Memory B cell (primary cell): Measurements from ENCODE around the gene TRIM28.
A peak's percentile ranks its signal among the peaks of the same experiment; 100 is the strongest.
"Not testable (repeated sequence)": the region's sequence is repeated elsewhere in the genome, so short reads cannot be mapped to it uniquely, and the experiment has no call there.

Experiments
- ATAC-seq: fragments of 150-1000 bp; cut with Tn5 transposase; 2 replicates; pipeline ENCODE4 v1.10.0; 2021; ENCODE audit warnings: low read depth, mild to moderate bottlenecking, moderate library complexity
- DNase-seq, 2 donors: peaks; one replicate each; pipeline ENCODE4 v3.0.0; 2022; ENCODE audit warnings: low spot score in 2 of 2
- H3K27ac Mint-ChIP-seq: one replicate; pipeline ENCODE4 v1.8.0; 2022; ENCODE audit warnings: mild to moderate bottlenecking, moderate library complexity, mixed read lengths
- H3K27me3 Mint-ChIP-seq: one replicate; pipeline ENCODE4 v1.8.0; 2022; ENCODE audit warnings: mixed read lengths
- H3K36me3 Mint-ChIP-seq: one replicate; pipeline ENCODE4 v1.8.0; 2022; ENCODE audit warnings: mild to moderate bottlenecking, mixed read lengths
- H3K4me1 Mint-ChIP-seq: one replicate; pipeline ENCODE4 v1.8.0; 2022; ENCODE audit warnings: mixed read lengths
- H3K4me3 Mint-ChIP-seq: one replicate; pipeline ENCODE4 v1.8.0; 2022; ENCODE audit warnings: mild to moderate bottlenecking, moderate library complexity, mixed read lengths
- H3K9me3 Mint-ChIP-seq: one replicate; pipeline ENCODE4 v1.8.0; 2022; ENCODE audit warnings: mixed read lengths

Gene TRIM28

DNA sequence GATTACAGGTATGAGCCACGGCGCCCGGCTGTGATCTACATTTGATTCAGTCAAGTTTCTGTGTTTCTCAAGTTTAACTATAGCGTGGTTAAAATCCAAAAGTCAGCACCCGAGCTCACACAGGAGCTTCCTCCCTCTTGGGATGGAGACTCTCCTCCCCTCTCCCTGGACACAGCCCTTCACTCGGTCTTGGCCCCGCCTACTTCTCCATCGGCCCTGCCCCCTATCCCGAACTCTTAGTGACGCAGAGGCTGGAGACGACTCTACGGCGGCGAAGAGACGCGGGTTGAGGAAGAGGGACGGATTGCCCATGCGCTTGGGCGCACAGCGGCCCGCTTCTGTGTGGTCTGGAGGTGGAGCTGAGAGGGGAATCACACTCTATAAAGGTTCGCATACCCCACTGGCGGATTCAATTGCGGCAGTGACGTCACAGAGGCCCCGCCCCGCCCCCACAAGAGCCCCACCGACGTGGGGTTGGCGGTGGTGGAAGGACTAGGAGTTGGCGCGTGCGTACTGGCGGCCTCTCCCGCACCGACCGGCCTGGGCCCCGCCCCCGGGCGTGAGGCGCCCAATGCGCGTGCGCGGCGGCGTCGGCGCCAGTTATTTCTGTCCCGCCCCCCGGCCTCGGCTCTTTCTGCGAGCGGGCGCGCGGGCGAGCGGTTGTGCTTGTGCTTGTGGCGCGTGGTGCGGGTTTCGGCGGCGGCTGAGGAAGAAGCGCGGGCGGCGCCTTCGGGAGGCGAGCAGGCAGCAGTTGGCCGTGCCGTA is at the start of gene TRIM28:
Gene TRIM28, plus strand, starts transcription at position 239 of the 765 bp plus-strand sequence. CDS start 694 bp downstream, outside the sequence.
- peak within 1 kb of the TSS; percentile 98 for H3K27ac Mint-ChIP-seq
- peaks cover 13% of the 10 kb centered on the region for H3K36me3 Mint-ChIP-seq
- peaks cover 26% of the 10 kb centered on the region for H3K4me1 Mint-ChIP-seq
- peak; percentile 99 to 100 for DNase-seq
- H3K9me3 Mint-ChIP-seq = no peaks in the 10 kb centered on the region
- peak; percentile 86 for ATAC-seq
- H3K27me3 Mint-ChIP-seq = peaks cover 28% of the 10 kb centered on the region
- peak within 1 kb of the TSS; percentile 90 for H3K4me3 Mint-ChIP-seq

DNA sequence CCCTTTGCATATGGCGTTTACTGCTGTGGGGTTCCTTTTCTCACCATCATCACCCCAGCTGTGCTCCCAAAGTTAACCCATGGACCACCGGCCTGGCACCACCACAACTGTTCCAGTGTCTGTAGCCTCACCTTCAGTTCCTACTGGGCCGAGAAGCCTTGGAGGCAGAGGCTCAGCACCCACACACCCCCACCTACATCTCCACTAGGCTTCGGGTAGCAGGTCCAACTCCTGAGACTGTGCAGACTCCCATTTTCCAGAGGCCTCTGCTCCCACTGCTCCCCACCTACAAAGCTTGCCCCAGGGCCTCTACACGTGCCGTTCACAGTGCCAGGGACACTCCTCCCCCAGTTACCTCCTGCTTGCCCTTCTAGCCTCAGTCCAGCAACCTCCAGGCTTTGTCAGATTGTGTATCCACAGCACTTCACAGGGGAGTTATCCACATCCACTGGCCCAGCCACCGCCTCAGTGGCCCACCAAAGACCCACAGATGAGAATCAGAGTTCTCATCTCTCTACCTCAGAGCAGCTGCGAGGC is 46.2 kb upstream of the TRIM28 start:
- H3K9me3 Mint-ChIP-seq = peaks cover 14% of the 10 kb centered on the region
- no peak overlapping the region for H3K27ac Mint-ChIP-seq
- H3K4me3 Mint-ChIP-seq = no peak overlapping the region
- H3K4me1 Mint-ChIP-seq = peaks cover 15% of the 10 kb centered on the region
- no peaks in the 10 kb centered on the region for H3K27me3 Mint-ChIP-seq
- peaks cover 3% of the 10 kb centered on the region for H3K36me3 Mint-ChIP-seq
- no peak for ATAC-seq
- no peak for DNase-seq

DNA sequence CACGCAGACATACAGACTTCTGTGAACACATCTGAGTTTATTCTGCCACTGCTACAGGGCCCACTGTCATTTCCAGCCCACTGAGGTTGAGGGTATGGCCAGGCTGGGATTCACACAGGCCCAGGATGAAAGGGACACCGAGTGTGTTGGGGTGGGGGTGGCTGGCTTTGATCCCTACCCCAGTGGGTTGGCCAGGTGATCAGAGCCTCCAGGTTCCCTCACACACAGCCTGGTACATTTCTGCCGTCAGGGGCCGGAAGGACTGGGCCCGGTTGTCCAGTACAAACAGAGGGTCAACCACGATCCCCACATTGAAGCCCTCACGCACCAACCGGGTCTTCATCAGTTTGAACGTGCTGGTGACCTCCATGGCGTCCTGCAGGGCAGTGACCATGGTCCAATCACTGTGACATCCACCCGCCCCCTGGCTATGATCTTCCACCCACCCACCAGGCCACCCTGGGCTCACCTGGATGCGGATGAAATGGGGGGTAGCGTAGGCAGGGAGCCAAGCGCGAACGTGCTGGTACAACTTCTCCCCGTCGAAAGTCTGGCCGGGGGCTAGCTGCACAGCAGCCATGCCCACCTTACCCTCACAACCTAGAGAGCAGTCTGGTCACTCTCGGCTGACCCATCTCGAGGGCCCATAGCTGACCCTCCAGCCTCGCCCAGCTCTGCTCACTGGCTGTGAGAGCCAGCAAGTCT is 45.4 kb upstream of the TRIM28 start:
- H3K4me1 Mint-ChIP-seq = peaks cover 15% of the 10 kb centered on the region
- no peaks in the 10 kb centered on the region for H3K27me3 Mint-ChIP-seq
- H3K4me3 Mint-ChIP-seq = peak overlapping the region; percentile 91
- peak overlapping the region; percentile 92 for H3K27ac Mint-ChIP-seq
- peaks cover 3% of the 10 kb centered on the region for H3K36me3 Mint-ChIP-seq
- H3K9me3 Mint-ChIP-seq = peaks cover 16% of the 10 kb centered on the region
- DNase-seq (no peak), ATAC-seq (no peak)

DNA sequence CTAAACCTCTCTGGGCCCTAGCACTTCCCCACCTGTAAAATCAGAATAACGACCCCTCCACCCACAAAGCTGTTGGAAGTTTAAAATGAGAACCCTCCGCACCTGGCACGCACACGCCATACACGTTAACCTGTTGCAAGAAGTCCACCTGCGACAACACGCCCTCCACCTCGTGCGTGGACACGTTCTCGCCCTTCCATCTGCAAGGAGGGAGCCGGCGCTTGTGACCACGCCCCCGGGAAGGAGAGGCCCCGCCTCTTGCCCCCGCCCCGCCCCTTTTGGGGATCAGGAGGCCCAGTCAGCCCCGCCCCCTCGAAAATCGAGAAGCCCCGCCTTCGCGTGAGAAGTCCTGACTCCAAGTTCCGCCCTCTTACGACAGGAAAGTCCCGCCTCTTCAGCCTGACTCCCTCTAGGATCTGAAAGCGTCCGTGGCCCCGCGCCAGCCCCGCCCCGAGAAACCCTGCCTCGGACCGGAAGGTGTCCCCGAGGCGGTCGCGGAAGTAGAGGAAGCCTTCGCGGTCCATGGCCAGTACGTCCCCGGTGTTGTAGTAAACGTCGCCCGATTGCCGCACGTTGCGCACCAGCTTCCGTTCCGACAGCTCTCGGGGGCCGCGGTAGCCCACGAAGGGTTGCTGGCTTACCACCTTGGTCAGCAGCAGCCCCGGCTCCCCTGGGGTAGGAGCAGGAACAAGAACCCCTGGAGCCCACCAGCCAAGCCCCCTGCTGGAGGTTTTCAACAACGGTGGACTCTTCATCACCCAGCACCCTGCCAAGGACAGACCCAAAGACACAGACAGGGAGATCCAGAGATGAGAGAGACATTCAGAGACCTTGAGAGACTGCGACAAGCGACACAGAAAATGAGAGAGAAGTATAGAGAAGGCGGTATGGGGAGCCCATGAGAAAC is 44.6 kb upstream of the TRIM28 start:
- Mint-ChIP-seq H3K27me3 (no peaks in the 10 kb centered on the region), H3K4me1 (peaks cover 15% of the 10 kb centered on the region), H3K9me3 (peaks cover 16% of the 10 kb centered on the region), H3K27ac (peak overlapping the region; percentile 92), H3K4me3 (peak overlapping the region; percentile 91), H3K36me3 (peaks cover 3% of the 10 kb centered on the region)
- ATAC-seq (peak; percentile 86), DNase-seq (peak; percentile 81 to 83)

DNA sequence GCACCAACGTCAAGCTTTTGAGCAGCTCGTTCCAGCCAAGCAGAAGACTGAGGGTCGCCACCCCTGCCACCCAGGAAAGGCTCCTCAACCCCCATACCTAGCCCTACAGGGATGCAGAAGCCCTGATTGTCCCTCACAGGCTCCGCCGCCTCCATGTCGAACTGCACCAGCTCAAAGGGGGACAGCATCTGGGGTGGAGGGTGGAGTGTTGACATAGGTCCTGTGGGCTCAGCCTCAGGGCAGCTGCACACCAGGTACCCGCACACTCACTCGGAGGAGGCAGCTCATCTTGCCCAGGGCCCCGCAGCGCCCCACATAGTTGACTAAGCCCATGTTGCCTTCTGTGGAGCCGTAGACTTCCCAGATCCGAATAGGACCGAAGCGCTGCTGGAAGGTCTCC is 43.6 kb upstream of the TRIM28 start:
- no peak overlapping the region for H3K4me3 Mint-ChIP-seq
- H3K27ac Mint-ChIP-seq = no peak overlapping the region
- peaks cover 3% of the 10 kb centered on the region for H3K36me3 Mint-ChIP-seq

DNA sequence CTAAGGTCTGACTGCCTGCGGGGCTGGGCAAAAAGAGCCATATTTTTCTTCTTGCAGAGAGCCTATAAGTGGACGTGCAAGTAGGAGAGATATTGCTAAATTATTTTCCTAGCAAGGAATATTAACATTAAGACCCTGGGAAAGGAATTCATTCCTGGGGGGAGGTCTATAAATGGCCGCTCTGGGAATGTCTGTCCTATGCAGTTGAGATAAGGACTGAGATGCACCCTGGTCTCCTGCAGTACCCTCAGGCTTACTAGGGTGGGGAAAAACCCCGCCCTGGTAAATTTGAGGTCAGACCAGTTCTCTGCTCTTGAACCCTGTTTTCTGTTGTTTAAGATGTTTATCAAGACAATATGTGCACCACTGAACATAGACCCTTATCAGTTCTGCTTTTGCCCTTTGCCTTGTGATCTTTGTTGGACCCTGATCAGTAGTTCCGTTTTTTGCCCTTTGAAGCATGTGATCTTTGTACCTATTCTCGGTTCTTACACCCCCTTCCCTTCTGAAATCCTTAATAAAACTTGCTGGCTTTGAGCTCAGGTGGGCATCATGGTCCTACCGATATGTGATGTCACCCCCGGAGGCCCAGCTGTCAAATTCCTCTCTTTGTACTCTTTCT is 36.2 kb upstream of the TRIM28 start:
- not testable (repeated sequence) for H3K4me3 Mint-ChIP-seq, H3K4me1 Mint-ChIP-seq, H3K27me3 Mint-ChIP-seq, DNase-seq, H3K27ac Mint-ChIP-seq, ATAC-seq, H3K9me3 Mint-ChIP-seq, H3K36me3 Mint-ChIP-seq

More for the DNA sequence above, 43.6 kb upstream of the TRIM28 start:
- no peak for DNase-seq
- ATAC-seq = no peak
- Mint-ChIP-seq H3K4me1 (peaks cover 15% of the 10 kb centered on the region), H3K27me3 (no peaks in the 10 kb centered on the region), H3K9me3 (peaks cover 16% of the 10 kb centered on the region)

DNA sequence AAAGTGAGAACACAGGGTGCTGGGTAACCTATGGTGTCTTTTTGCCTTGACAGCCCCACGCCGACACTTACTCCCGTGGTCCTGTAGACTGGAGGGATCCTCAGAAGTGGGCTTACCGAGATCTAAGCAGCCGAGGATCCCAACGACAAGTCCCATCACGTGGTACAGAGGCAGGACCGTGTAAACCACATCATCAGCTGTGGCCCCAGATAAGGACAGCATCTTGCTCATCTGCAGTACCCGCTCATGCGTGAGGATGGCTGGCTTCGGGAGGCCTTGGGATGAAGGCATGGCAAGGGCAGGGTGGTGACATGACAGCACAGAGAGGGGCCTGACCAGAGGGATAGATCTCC is 34.2 kb upstream of the TRIM28 start:
- Mint-ChIP-seq H3K27me3 (no peaks in the 10 kb centered on the region), H3K4me3 (no peak overlapping the region), H3K36me3 (peaks cover 6% of the 10 kb centered on the region), H3K27ac (no peak overlapping the region), H3K4me1 (peaks cover 11% of the 10 kb centered on the region), H3K9me3 (peaks cover 2% of the 10 kb centered on the region)
- ATAC-seq = no peak
- no peak for DNase-seq

DNA sequence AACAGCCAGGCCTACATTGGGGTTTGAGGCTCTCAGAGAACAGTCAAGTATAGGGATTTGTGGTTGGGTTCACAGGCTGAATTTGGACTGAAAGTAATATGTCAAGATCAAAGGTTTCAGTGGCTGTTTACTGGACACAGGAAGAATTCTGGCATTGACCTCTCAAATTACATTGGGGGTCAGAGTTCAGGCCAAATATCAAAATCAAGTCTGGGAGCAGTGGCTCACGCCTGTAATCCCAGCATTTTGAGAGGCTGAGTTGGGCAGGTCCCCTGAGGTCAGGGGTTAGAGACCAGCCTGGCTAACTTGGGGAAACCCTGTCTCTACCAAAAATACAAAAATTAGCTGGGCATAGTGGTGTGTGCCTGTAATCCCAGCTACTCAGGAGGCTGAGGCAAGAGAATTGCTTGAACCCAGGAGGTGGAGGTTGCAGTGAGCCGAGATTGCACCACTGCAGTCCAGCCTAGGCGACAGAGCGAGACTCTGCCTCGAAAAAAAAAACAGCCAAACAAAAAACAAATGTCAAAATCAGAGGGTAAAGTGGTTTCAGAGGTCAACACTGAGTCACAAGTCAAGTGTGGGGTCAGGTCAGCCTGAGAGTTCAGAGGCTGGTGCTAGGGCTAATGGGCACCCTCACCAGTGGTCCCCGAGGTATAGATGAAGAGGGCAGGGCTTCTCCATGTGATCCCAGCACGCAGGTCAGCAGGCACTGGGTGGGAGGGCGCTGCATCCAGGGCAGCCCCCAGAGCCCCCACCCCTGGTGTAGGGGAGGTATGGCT is 33.6 kb upstream of the TRIM28 start:
- peaks cover 6% of the 10 kb centered on the region for H3K36me3 Mint-ChIP-seq
- no peaks in the 10 kb centered on the region for H3K27me3 Mint-ChIP-seq
- ATAC-seq (no peak), DNase-seq (no peak)
- H3K27ac Mint-ChIP-seq = no peak overlapping the region
- H3K4me1 Mint-ChIP-seq = peaks cover 12% of the 10 kb centered on the region
- H3K9me3 Mint-ChIP-seq = peaks cover 2% of the 10 kb centered on the region
- no peak overlapping the region for H3K4me3 Mint-ChIP-seq

DNA sequence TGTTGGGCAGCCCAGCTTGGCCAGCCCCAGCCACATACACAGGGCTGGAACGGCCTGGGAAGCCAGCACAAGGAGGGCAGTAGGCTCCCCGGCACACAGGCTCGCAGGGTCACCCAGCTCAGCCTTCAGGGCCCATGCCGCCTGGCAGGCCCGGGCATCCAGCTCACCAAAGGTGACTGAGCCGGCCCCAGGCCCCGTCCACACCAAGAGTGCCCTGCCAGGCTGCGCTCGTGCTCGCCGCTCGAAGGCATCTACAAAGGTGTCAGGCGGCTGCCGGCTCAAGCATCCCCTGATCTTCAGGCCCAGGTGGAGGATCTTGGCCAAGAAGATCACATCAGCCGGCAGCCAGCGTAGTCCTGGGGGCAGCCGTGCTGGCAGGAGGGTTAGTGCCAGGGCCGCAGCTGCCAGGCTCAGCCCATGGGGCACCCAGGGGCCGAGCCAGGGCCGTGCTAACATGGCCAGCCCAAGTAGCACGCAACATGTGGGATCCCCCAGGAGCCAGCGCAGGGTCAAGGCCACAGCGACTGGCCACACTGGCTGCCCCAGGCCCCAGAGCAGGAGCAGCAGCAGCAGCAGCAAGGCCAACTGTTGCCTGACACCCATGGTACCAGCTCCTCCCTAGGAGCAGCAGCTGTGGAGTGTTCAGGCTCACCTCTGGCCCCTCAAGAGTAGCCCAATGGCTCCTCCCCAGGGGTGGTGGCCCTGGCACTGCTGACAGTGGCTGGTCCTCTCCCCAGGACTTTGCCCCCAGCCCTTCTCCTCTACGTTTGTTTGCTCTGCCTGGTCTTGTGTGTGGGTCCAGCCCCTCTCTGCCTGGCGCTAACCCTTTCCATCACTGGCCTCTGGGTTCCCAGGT is 32.3 kb upstream of the TRIM28 start, which contains the start of gene SLC27A5:
Gene SLC27A5, minus strand, starts transcription at position 640 of the 856 bp plus-strand sequence. Its CDS starts 37 bp downstream, at position 603.
- Mint-ChIP-seq H3K27me3 (no peaks in the 10 kb centered on the region), H3K36me3 (peaks cover 11% of the 10 kb centered on the region), H3K27ac (no peak within 1 kb of the TSS), H3K9me3 (peaks cover 2% of the 10 kb centered on the region), H3K4me1 (peaks cover 19% of the 10 kb centered on the region), H3K4me3 (no peak within 1 kb of the TSS)
- DNase-seq (no peak), ATAC-seq (no peak)

DNA sequence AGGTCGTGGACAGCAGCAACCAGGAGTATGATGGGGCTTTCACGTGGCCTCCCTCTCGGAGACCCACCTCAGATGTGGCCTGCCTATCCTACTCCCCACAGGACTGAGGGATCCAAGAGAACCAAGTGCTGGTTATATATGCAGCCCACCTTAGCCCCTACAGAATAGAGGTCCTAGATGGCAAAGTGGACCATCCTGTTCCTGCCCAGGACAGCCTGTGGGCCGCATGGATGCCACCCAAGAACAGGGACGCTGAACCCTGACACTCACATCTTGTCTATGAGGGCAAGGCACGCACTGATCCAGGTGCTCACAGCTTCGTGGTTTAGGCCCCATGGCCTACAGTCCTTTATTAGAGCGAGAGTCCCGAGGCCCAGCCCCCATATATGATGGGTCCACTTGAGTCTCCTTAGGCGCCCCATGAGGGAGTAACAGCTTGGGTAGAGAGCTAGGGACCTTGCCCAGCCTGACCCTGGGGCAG is 30.6 kb upstream of the TRIM28 start:
- Mint-ChIP-seq H3K4me1 (peaks cover 23% of the 10 kb centered on the region), H3K4me3 (no peak overlapping the region), H3K36me3 (peaks cover 14% of the 10 kb centered on the region), H3K9me3 (no peaks in the 10 kb centered on the region), H3K27me3 (no peaks in the 10 kb centered on the region), H3K27ac (no peak overlapping the region)
- DNase-seq = no peak
- ATAC-seq = no peak

DNA sequence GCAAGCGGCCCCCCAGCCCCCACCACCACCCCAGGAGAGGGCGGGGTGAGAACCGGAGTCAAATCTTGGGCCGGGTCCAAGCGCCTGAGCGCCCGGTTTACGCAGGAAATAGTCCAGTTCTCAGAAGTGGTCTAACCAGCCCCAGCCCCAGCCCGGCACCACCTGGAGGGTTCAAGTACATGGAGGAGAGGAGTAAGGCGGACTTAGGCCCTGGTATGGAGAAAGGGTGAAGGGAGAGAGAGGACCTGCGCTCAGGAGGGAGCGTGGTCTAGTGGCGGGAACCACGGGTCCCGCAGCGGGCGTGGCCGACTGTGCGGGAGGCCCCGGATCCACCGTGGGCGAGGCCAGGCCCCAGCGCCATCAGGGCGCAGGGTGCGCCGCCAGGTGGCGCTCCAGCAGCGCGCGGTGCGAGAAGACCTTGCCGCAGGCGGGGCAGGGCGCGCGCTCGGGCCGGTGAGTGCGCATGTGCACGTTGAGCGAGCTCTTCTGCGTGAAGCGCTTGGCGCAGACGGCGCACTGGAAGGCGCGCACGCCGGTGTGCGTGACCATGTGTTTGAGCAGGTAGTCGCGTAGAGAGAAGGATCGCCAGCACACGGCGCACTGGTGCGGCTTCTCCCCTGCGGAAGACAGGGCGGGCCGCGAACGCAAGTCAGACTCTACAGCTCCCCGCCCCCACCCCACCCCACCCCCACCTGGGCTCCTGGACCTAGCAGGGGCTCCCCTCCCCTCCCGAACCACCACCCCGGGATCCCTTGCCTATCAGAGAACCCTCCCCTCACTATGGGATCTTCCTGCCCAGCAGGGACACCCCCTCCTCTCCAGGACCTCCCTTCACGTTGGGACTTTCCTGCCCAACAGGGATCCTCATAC is 29.9 kb upstream of the TRIM28 start:
- Mint-ChIP-seq H3K4me1 (peaks cover 29% of the 10 kb centered on the region), H3K27ac (peak overlapping the region; percentile 20)

More for the DNA sequence above, 29.9 kb upstream of the TRIM28 start:
- ATAC-seq (peak; percentile 86), DNase-seq (peak; percentile 80)
- Mint-ChIP-seq H3K27me3 (no peaks in the 10 kb centered on the region), H3K36me3 (peaks cover 14% of the 10 kb centered on the region), H3K9me3 (no peaks in the 10 kb centered on the region), H3K4me3 (peak overlapping the region; percentile 78)
